Effector memory CD4-positive, alpha-beta T cell (primary cell): ENCODE data around the gene NUCB2.

Source experiments
- DNase-seq, 3 donors: peaks; one replicate each; pipeline ENCODE4 v3.0.0-alpha.2; 2020
- H3K27ac ChIP-seq: 2 replicates; pipeline ENCODE4 v1.7.0; 2013; ENCODE audit warnings: mild to moderate bottlenecking, low read length, moderate library complexity; ENCODE audit not compliant: insufficient read depth, poor library complexity, severe bottlenecking
- H3K27me3 ChIP-seq: replicated peaks from 2 replicates; pipeline ENCODE4 v1.7.0; 2013; ENCODE audit warnings: mild to moderate bottlenecking, low read length; ENCODE audit not compliant: insufficient read depth, control insufficient read depth, poor library complexity, severe bottlenecking
- H3K36me3 ChIP-seq: 2 replicates; pipeline ENCODE4 v1.7.0; 2013; ENCODE audit warnings: mild to moderate bottlenecking, low read length, moderate library complexity; ENCODE audit not compliant: control insufficient read depth, insufficient read depth
- H3K4me1 ChIP-seq: 2 replicates; pipeline ENCODE4 v1.7.0; 2013; ENCODE audit warnings: low read length, mild to moderate bottlenecking; ENCODE audit not compliant: control insufficient read depth, insufficient read depth, poor library complexity, severe bottlenecking
- H3K4me3 ChIP-seq: 2 replicates; pipeline ENCODE4 v1.7.0; 2013; ENCODE audit warnings: low read length, low read depth, mild to moderate bottlenecking; ENCODE audit not compliant: insufficient read depth, poor library complexity, severe bottlenecking
- H3K9me3 ChIP-seq: 2 replicates; pipeline ENCODE4 v1.7.0; 2013; ENCODE audit warnings: mild to moderate bottlenecking, low read length, moderate library complexity; ENCODE audit not compliant: control insufficient read depth

NUCB2 gene

GRCh38 chr11:17378655-17379054, 102.1 kb downstream of the NUCB2 start:
- DNase-seq: no peak
- Histone ChIP-seq H3K36me3 (no peaks in the 10 kb centered on the region), H3K4me3 (no peak overlapping the region), H3K27me3 (no peaks in the 10 kb centered on the region), H3K27ac (no peak overlapping the region), H3K9me3 (no peaks in the 10 kb centered on the region), H3K4me1 (no peaks in the 10 kb centered on the region)

GRCh38 chr11:17379383-17380180, 103.0 kb downstream of the NUCB2 start:
- Histone ChIP-seq H3K36me3 (no peaks in the 10 kb centered on the region), H3K4me3 (no peak overlapping the region), H3K4me1 (no peaks in the 10 kb centered on the region), H3K27me3 (no peaks in the 10 kb centered on the region), H3K9me3 (no peaks in the 10 kb centered on the region), H3K27ac (no peak overlapping the region)
- DNase-seq: no peak

- Histone ChIP-seq H3K9me3 (no peaks in the 10 kb centered on the region), H3K27me3 (no peaks in the 10 kb centered on the region), H3K4me1 (no peaks in the 10 kb centered on the region), H3K27ac (no peak overlapping the region), H3K36me3 (no peaks in the 10 kb centered on the region), H3K4me3 (no peak overlapping the region)
- no peak for DNase-seq
These were observed 104.6 kb downstream of the NUCB2 start for GRCh38 chr11:17381156-17381555.
